HCT116 (cell line): ENCODE data around the gene GRK5. TPM values are rescaled to one million over a fixed set of nuclear protein-coding genes. Genes with fewer than 3 reads are reported as not detected.
"Not testable (repeated sequence)": the region's sequence is repeated elsewhere in the genome, so short reads cannot be mapped to it uniquely, and the experiment has no call there.

Experiments used
- ATAC-seq: fragments of 200-7000 bp; cut with Tn5 transposase; 2 replicates; pipeline ENCODE4 v1.9.1; 2020; ENCODE audit warnings: mild to moderate bottlenecking, moderate library complexity
- BruUV-seq: library from RNA; stranded (reverse); fragments of 400-500 nt; replicated peaks from 2 replicates; lab custom pipeline; 2021; lab: Mats Ljungman, UMichigan
- CTCF ChIA-PET: fragments of 300-600 bp; sonication (Branson Sonifier 250); formaldehyde crosslinking; loops from one replicate; lab custom pipeline; 2021; ENCODE audit warnings: antibody characterized with exemption; lab: Charles Lee
- POLR2A ChIA-PET: fragments of 300-600, 350-600 bp; sonication (Branson Sonifier 250); formaldehyde crosslinking; loops from one replicate; lab custom pipeline; 2021; ENCODE audit warnings: antibody characterized with exemption; lab: Charles Lee
- RAD21 ChIA-PET, 2 experiments: fragments of 300-600 bp; sonication (Branson Sonifier 250); formaldehyde crosslinking; loops; one replicate each; lab custom pipeline; 2023; ENCODE audit warnings: low total read pairs in 2 of 2; ENCODE audit not compliant: uncharacterized antibody in 2 of 2, unreplicated experiment in 2 of 2, low non-redundant PET in 1 of 2; lab: Charles Lee
- DNase-seq: peaks from one replicate; pipeline ENCODE4 v3.0.0-alpha.2; 2010; ENCODE audit warnings: low read depth, low spot score
- H2AFZ ChIP-seq: fragments of 200-600 bp; shearing (Covaris generic), sonication (generic); 2 replicates; pipeline ENCODE4 v1.6.1; 2017; ENCODE audit warnings: low read depth, mixed run types, mixed read lengths, antibody characterized with exemption, low read length; ENCODE audit not compliant: poor library complexity, severe bottlenecking
- H3K27ac ChIP-seq: 2 replicates; pipeline ENCODE4 v1.5.1; 2012; ENCODE audit warnings: low read depth, low read length
- H3K27me3 ChIP-seq: fragments of 200-600 bp; sonication (generic); 2 replicates; pipeline ENCODE4 v1.6.1; 2016; ENCODE audit warnings: mixed run types, low read length, mixed read lengths; ENCODE audit not compliant: insufficient read depth
- H3K36me3 ChIP-seq, 2 experiments: fragments of 200-500 bp in 1 of 2; fragments of 200-600 bp in 1 of 2; sonication (Bioruptor generic) in 1 of 2; sonication (generic) in 1 of 2; 2 replicates each; pipeline versions ENCODE4 v1.5.1 to v1.6.1; 2014 to 2016; ENCODE audit warnings: low read length in 2 of 2, inconsistent platforms in 1 of 2, mixed read lengths in 1 of 2, mixed run types in 1 of 2; ENCODE audit not compliant: insufficient read depth in 2 of 2, control insufficient read depth in 1 of 2
- H3K4me1 ChIP-seq, 2 experiments: fragments of 200-600 bp in 1 of 2; sonication (generic) in 1 of 2; 2 replicates each; pipeline versions ENCODE4 v1.5.1 to v1.6.1; 2012 to 2017; ENCODE audit warnings: low read length in 2 of 2, inconsistent platforms in 1 of 2, mild to moderate bottlenecking in 1 of 2, mixed read lengths in 1 of 2, mixed run types in 1 of 2, moderate library complexity in 1 of 2; ENCODE audit not compliant: insufficient read depth in 2 of 2, control insufficient read depth in 1 of 2
- H3K4me2 ChIP-seq: fragments of 200-600 bp; sonication (generic); 2 replicates; pipeline ENCODE4 v1.6.1; 2017; ENCODE audit warnings: mixed run types, low read length, mixed read lengths
- H3K4me3 ChIP-seq, 2 experiments: fragments of 200-600 bp in 1 of 2; sonication (generic) in 1 of 2; replicated peaks in 1 of 2; 2 replicates each; pipeline ENCODE4 v1.5.1; 2011 to 2016; ENCODE audit warnings: low read length in 2 of 2, control low read depth in 1 of 2, low read depth in 1 of 2, mild to moderate bottlenecking in 1 of 2, mixed read lengths in 1 of 2, mixed run types in 1 of 2
- H3K79me2 ChIP-seq: fragments of 200-600 bp; sonication (generic); 2 replicates; pipeline ENCODE4 v1.6.1; 2017; ENCODE audit warnings: mild to moderate bottlenecking, mixed run types, low read length, moderate library complexity, mixed read lengths; ENCODE audit not compliant: insufficient read depth
- H3K9ac ChIP-seq: fragments of 200-600 bp; sonication (generic); 2 replicates; pipeline ENCODE4 v1.6.1; 2016; ENCODE audit warnings: low read length, mixed read lengths
- H3K9me2 ChIP-seq: fragments of 200-600 bp; sonication (generic), shearing (Covaris generic); 2 replicates; pipeline ENCODE4 v1.6.1; 2017; ENCODE audit warnings: mixed run types, mild to moderate bottlenecking, moderate library complexity; ENCODE audit not compliant: insufficient read depth
- H3K9me3 ChIP-seq, 2 experiments: fragments of 200-500 bp in 1 of 2; fragments of 200-600 bp in 1 of 2; sonication (Bioruptor generic) in 1 of 2; sonication (generic) in 1 of 2; 2 replicates each; pipeline ENCODE4 v1.6.1; 2014 to 2017; ENCODE audit warnings: low read length in 2 of 2, mixed read lengths in 2 of 2, inconsistent platforms in 1 of 2, low read depth in 1 of 2, mild to moderate bottlenecking in 1 of 2, mixed run types in 1 of 2, moderate library complexity in 1 of 2; ENCODE audit not compliant: control insufficient read depth in 1 of 2, insufficient read depth in 1 of 2
- H4K20me1 ChIP-seq: fragments of 200-600 bp; sonication (generic), shearing (Covaris generic); 2 replicates; pipeline ENCODE4 v1.6.1; 2017; ENCODE audit warnings: mixed run types, mild to moderate bottlenecking, moderate library complexity; ENCODE audit not compliant: insufficient read depth
- CEBPB ChIP-seq: IDR thresholded peaks from 2 replicates; pipeline ENCODE4 v1.6.1; 2012; ENCODE audit warnings: low read depth
- ELF1 ChIP-seq: IDR thresholded peaks from 2 replicates; pipeline ENCODE4 v1.6.1; 2012; ENCODE audit warnings: low read depth, borderline replicate concordance
- EZH2 ChIP-seq: fragments of 200-600 bp; sonication (generic); IDR thresholded peaks from 2 replicates; pipeline ENCODE4 v1.6.1; 2017; ENCODE audit warnings: antibody characterized with exemption, mixed run types
- JUND ChIP-seq: IDR thresholded peaks from 2 replicates; pipeline ENCODE4 v1.6.1; 2012
- POLR2AphosphoS5 ChIP-seq: IDR thresholded peaks from 2 replicates; pipeline ENCODE4 v1.6.1; 2011; ENCODE audit warnings: mild to moderate bottlenecking, low read depth, low read length, moderate library complexity
- SRF ChIP-seq: IDR thresholded peaks from 2 replicates; pipeline ENCODE4 v1.6.1; 2012; ENCODE audit warnings: low read depth
- ZFX ChIP-seq: fragments of 450-650 bp; IDR thresholded peaks from 2 replicates; pipeline ENCODE4 v1.6.1; 2017
- intact Hi-C: fragments of 100-400 bp; cut with micrococcal nuclease; formaldehyde crosslinking; loops from 2 replicates; pipeline ENCODE4 v1.10.0; 2022
- total RNA-seq: library from RNA; stranded (reverse); gene quantifications from one replicate; pipeline ENCODE4 v1.2.1, GENCODE V29; 2021; ENCODE audit not compliant: unreplicated experiment
- TF ChIP-seq, protein P1 (sequence below): IDR thresholded peaks from 2 replicates; pipeline ENCODE4 v1.6.1; 2012

The GRK5 gene
- total RNA-seq, 1 experiment from 2014 or later, result 7.3 TPM

DNA sequence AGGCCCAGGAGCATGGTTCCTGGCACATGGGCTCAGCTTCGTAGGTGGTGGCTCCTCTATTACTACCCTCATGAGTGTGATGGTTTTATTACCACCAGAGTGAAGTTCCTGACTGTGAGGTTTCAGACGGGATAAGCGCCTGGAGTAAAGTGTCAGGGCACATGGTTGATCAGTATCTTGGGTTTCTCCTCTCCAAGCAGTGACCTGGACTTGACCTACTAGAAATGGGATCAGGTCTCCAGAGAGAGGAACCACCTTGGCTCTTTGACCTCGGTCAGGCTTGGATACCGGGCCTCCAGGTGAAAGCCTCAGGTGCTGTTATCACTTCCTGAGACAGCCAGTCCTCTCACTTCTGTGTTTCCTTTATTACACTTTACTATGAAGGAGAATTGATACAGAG lies 67.7 kb downstream of the GRK5 start:
- H3K27me3 ChIP-seq, result no peaks in the 10 kb centered on the region
- TF ChIP-seq CEBPB (no peak), ELF1 (no peak), SRF (no peak), JUND (no peak), POLR2AphosphoS5 (no peak), EZH2 (no peak), ZFX (no peak)
- TF ChIP-seq, protein P1, sequence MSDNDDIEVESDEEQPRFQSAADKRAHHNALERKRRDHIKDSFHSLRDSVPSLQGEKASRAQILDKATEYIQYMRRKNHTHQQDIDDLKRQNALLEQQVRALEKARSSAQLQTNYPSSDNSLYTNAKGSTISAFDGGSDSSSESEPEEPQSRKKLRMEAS, result no peak
- TF ChIP-seq, all 23 proteins: peak for 0
- DNase-seq, result no peak
- RAD21 ChIA-PET, result no interaction called here
- Histone ChIP-seq H3K79me2 (no peaks in the 10 kb centered on the region), H2AFZ (no peak overlapping the region), H3K4me3 (no peak overlapping the region), H3K9me3 (no peaks in the 10 kb centered on the region), H3K27ac (no peak overlapping the region), H3K4me2 (no peak overlapping the region), H3K9me2 (no peaks in the 10 kb centered on the region), H3K36me3 (no peaks in the 10 kb centered on the region), H3K9ac (no peak overlapping the region), H4K20me1 (no peaks in the 10 kb centered on the region), H3K4me1 (peaks cover 30 to 37% of the 10 kb centered on the region in 2 experiments)
- POLR2A ChIA-PET, result no interaction called here
- ATAC-seq, result no peak
- CTCF ChIA-PET, result no interaction called here
- BruUV-seq, result no TSS peak
- intact Hi-C loops, result no loop called here

DNA sequence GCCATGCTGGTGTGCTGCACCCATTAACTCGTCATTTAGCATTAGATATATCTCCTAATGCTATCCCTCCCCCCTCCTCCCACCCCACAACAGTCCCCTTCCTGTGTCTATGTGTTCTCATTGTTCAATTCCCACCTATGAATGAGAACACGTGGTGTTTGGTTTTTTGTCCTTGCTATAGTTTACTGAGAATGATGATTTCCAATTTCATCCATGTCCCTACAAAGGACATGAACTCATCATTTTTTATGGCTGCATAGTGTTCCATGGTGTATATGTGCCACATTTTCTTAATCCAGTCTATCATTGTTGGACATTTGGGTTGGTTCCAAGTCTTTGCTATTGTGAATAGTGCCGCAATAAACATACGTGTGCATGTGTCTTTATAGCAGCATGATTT lies 68.8 kb downstream of the GRK5 start:
- BruUV-seq, intact Hi-C loops, H3K79me2 ChIP-seq, CTCF ChIA-PET, H3K36me3 ChIP-seq, H3K9me3 ChIP-seq, H3K4me3 ChIP-seq, H4K20me1 ChIP-seq, H3K27ac ChIP-seq, H3K4me2 ChIP-seq, H2AFZ ChIP-seq, H3K9ac ChIP-seq, H3K9me2 ChIP-seq, RAD21 ChIA-PET, POLR2A ChIA-PET, H3K27me3 ChIP-seq, DNase-seq, ATAC-seq: not testable (repeated sequence)
- H3K4me1 ChIP-seq, result peaks cover 22 to 37% of the 10 kb centered on the region in 2 experiments
